Activated CD8-positive, alpha-beta T cell treated with anti-CD3 and anti-CD28 coated beads for 36 hours (primary cell): ENCODE data around the gene SAMD8. TPM values are rescaled to one million over a fixed set of nuclear protein-coding genes. Genes with fewer than 3 reads are reported as not detected.
"Not testable (repeated sequence)": the region's sequence is repeated elsewhere in the genome, so short reads cannot be mapped to it uniquely, and the experiment has no call there.

Source experiments
- ATAC-seq: fragments of 200-7000 bp; cut with Tn5 transposase; one replicate; pipeline ENCODE4 v1.10.0; 2021; ENCODE audit warnings: mild to moderate bottlenecking, moderate library complexity
- CTCF ChIA-PET: fragments of 350-600 bp; sonication (Branson Sonifier 250); formaldehyde crosslinking; loops from one replicate; lab custom pipeline; 2021; ENCODE audit warnings: antibody characterized with exemption; lab: Charles Lee
- POLR2A ChIA-PET: fragments of 350-600 bp; sonication (Branson Sonifier 250); formaldehyde crosslinking; loops from one replicate; lab custom pipeline; 2021; ENCODE audit warnings: antibody characterized with exemption; lab: Charles Lee
- DNase-seq: peaks from one replicate; pipeline ENCODE4 v3.0.0-alpha.2; 2020
- H3K27ac Mint-ChIP-seq: one replicate; pipeline ENCODE4 v1.8.0; 2021; ENCODE audit warnings: mild to moderate bottlenecking, mixed read lengths
- H3K27me3 Mint-ChIP-seq: one replicate; pipeline ENCODE4 v1.8.0; 2021; ENCODE audit warnings: mixed read lengths
- H3K36me3 Mint-ChIP-seq: one replicate; pipeline ENCODE4 v1.8.0; 2021; ENCODE audit warnings: low read depth, mixed read lengths
- H3K4me1 Mint-ChIP-seq: one replicate; pipeline ENCODE4 v1.8.0; 2021; ENCODE audit warnings: low read depth, mixed read lengths
- H3K4me3 Mint-ChIP-seq: one replicate; pipeline ENCODE4 v1.8.0; 2021; ENCODE audit warnings: mild to moderate bottlenecking, moderate library complexity, mixed read lengths
- H3K9me3 Mint-ChIP-seq: one replicate; pipeline ENCODE4 v1.8.0; 2021; ENCODE audit warnings: mixed read lengths
- intact Hi-C: fragments of 100-400 bp; cut with micrococcal nuclease; formaldehyde crosslinking; loops from one replicate; pipeline ENCODE4 v1.10.0; 2022
- total RNA-seq, 2 experiments: library from RNA; stranded (reverse); gene quantifications; one replicate each; pipeline ENCODE4 v1.2.3, GENCODE V29; 2021
- TF ChIP-seq, protein P1 (sequence below): fragments of 200-600 bp; IDR thresholded peaks from one replicate; pipeline ENCODE4 v1.8.0; 2022; ENCODE audit warnings: antibody characterized with exemption, mild to moderate bottlenecking

SAMD8 gene
- total RNA-seq, 2 experiments from 2014 or later, result 21.9 to 23.7 TPM

DNA sequence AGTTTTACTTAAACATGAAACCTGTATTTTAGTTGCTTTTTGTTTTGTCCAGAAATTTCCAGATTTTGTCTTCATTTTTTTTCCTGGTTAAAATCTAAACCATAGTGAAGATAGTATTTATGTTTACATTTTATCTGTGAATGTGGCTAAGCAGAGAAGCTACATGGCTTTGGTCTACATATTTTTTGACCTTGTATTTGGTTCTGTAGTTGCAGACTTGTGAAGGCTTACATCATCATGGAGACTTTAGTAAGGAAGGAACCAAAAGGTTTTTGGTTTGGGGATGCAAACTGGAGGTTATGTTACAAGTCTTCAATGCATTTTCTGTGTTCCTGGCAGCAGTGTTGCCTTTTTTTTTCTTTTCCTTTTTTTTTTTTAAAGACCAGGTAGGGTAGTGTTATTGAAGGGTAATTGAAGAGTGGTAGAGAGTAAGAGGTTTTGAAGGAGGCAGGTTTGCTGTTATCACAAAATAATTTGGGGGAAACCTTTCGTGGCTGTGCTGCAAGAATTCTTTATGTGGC lies 68.3 kb downstream of the SAMD8 start:
- Mint-ChIP-seq H3K36me3 (peaks cover 26% of the 10 kb centered on the region), H3K4me3 (no peak overlapping the region), H3K4me1 (peaks cover 37% of the 10 kb centered on the region), H3K27ac (peak overlapping the region; percentile 69), H3K27me3 (no peaks in the 10 kb centered on the region), H3K9me3 (no peaks in the 10 kb centered on the region)
- ChIA-PET POLR2A (no interaction called here), CTCF (interaction anchor here (1.0 to 3.4 kb wide), 4 partner anchors 8 to 54 kb away, joined by 3 to 19 read pairs (median 6); no protein-coding TSS in a partner anchor)
- DNase-seq (no peak), ATAC-seq (no peak)
- TF ChIP-seq, protein P1, sequence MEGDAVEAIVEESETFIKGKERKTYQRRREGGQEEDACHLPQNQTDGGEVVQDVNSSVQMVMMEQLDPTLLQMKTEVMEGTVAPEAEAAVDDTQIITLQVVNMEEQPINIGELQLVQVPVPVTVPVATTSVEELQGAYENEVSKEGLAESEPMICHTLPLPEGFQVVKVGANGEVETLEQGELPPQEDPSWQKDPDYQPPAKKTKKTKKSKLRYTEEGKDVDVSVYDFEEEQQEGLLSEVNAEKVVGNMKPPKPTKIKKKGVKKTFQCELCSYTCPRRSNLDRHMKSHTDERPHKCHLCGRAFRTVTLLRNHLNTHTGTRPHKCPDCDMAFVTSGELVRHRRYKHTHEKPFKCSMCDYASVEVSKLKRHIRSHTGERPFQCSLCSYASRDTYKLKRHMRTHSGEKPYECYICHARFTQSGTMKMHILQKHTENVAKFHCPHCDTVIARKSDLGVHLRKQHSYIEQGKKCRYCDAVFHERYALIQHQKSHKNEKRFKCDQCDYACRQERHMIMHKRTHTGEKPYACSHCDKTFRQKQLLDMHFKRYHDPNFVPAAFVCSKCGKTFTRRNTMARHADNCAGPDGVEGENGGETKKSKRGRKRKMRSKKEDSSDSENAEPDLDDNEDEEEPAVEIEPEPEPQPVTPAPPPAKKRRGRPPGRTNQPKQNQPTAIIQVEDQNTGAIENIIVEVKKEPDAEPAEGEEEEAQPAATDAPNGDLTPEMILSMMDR, result no peak
- intact Hi-C loops, result no loop called here

DNA sequence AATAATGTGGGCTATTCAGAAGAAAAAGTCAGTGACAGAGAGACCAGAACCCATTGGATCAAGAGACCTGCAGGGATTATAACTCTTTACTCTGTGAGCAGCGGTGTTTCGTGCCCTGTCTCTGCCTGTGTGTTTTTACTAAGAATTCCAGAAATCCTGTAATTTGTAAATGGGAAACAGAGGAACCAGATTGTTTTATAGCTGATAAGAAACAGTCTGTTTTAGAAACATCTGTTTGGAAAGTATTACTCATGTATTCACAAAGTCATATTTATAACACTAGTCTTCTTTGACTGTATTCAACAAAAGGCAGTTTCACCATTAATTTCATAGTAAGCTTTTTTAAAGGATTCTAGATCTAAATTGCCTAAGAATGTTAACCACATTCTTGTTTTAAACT lies 69.1 kb downstream of the SAMD8 start:
- peak overlapping the region; percentile 52 for H3K27ac Mint-ChIP-seq
- intact Hi-C loops, result no loop called here
- no peak overlapping the region for H3K4me3 Mint-ChIP-seq
- ChIA-PET CTCF (interaction anchor here (1.0 to 1.2 kb wide), 3 partner anchors 45 to 67 kb away, joined by 3 to 4 read pairs (median 3); no protein-coding TSS in a partner anchor), POLR2A (no interaction called here)
- H3K4me1 Mint-ChIP-seq, result peaks cover 32% of the 10 kb centered on the region
- H3K36me3 Mint-ChIP-seq, result peaks cover 22% of the 10 kb centered on the region
- TF ChIP-seq, protein P1, result no peak
- no peaks in the 10 kb centered on the region for H3K9me3 Mint-ChIP-seq
- H3K27me3 Mint-ChIP-seq, result no peaks in the 10 kb centered on the region
- no peak for DNase-seq
- ATAC-seq, result peak; percentile 9

DNA sequence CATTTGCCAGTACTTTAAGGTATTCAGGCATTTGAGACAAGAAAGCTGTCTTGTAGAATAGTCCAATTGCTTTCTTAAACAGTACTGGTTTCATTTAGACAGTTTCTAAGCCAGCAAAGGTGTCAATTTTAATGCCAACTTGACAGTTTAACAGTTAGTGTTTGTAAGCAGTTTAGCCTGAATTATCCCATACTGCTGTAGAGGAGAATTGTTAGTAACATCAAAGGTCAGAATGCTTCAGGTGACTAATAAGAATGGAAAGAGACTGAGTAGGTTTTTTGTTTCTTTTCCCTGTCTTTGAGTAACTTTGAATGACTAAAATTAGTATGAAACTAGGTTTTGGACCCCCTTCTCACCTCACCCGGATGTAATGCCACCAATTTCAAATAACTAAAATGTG lies 69.6 kb downstream of the SAMD8 start:
- DNase-seq (no peak), ATAC-seq (peak; percentile 79)
- no peaks in the 10 kb centered on the region for H3K9me3 Mint-ChIP-seq
- H3K4me1 Mint-ChIP-seq, result peaks cover 32% of the 10 kb centered on the region
- intact Hi-C loops, result no loop called here
- H3K36me3 Mint-ChIP-seq, result peaks cover 19% of the 10 kb centered on the region
- ChIA-PET CTCF (interaction anchor here (1.0 to 1.3 kb wide), 4 partner anchors 45 to 68 kb away, joined by 3 to 4 read pairs (median 4); partner anchors contain the start of gene COMTD1), POLR2A (no interaction called here)
- TF ChIP-seq, protein P1, result no peak
- H3K4me3 Mint-ChIP-seq, result no peak overlapping the region
- peak overlapping the region; percentile 45 for H3K27ac Mint-ChIP-seq
- no peaks in the 10 kb centered on the region for H3K27me3 Mint-ChIP-seq

DNA sequence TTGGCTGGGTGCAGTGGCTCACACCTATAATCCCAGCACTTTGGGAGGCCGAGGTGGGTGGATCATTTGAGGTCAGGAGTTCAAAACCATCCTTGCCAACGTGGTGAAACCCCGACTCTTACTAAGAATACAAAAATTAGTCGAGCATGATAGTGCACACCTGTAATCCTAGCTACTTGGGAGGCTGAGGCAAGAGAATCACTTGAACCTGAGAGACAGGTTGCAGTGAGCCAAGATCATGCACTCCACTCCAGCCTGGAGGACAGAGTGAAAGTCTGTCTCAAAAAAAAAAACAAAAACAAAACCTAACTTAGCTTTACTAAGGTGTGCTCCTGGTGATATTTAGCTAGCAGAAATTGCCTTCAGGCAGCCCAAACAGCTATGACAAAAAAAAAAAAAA lies 74.9 kb downstream of the SAMD8 start:
- Mint-ChIP-seq H3K4me1 (peaks cover 18% of the 10 kb centered on the region), H3K4me3 (no peak overlapping the region), H3K27me3 (no peaks in the 10 kb centered on the region), H3K27ac (peak overlapping the region; percentile 1), H3K9me3 (no peaks in the 10 kb centered on the region), H3K36me3 (peaks cover 3% of the 10 kb centered on the region)
- ChIA-PET POLR2A (no interaction called here), CTCF (interaction anchor here (2.8 to 5.2 kb wide), 4 partner anchors 13 to 48 kb away, joined by 29 to 118 read pairs (median 46); partner anchors contain the start of genes COMTD1 and VDAC2)
- TF ChIP-seq, protein P1, result no peak
- no peak for ATAC-seq
- DNase-seq, result no peak
- intact Hi-C loops, result no loop called here

DNA sequence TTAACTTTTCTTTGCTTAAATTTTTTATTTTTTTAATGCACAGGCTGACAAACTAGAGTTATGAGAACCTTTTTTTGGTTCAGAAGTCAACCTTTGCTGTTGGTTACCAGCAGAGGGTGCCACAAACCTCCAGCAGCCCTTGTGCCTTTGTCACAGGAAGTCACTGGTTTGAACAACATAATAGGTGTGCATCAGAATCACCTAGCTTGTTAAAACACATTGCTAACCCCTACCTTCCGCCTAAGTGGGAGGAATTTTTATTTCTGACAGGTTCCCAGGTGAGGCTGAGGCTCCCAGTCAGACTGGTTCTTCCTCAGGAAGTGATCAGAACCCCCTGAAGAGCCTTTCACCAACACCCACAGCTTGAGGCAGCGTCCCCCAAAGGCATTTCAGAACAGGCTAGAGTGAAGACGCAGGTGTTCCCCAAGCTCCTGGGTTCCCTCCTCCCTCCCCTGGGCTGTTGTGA lies 76.5 kb downstream of the SAMD8 start:
- TF ChIP-seq, protein P1, result peak; percentile 67
- Mint-ChIP-seq H3K27ac (peak overlapping the region; percentile 88), H3K4me3 (no peak overlapping the region), H3K36me3 (no peaks in the 10 kb centered on the region), H3K4me1 (peaks cover 12% of the 10 kb centered on the region), H3K9me3 (no peaks in the 10 kb centered on the region), H3K27me3 (no peaks in the 10 kb centered on the region)
- POLR2A ChIA-PET, result interaction anchor here (0.7 to 1.9 kb wide), 4 partner anchors 12 to 43 kb away, joined by 3 to 8 read pairs (median 4); partner anchors contain the start of gene VDAC2
- DNase-seq, result peak; percentile 80
- peak; percentile 92 for ATAC-seq
- CTCF ChIA-PET, result interaction anchor here (0.6 to 5.2 kb wide), 25 partner anchors 10 to 174 kb away, joined by 3 to 118 read pairs (median 4); partner anchors contain the start of genes COMTD1, SAMD8 and VDAC2
- intact Hi-C loops, result loop anchor here (1.0 kb wide), 1 partner anchor 42 kb away; no protein-coding TSS in a partner anchor

DNA sequence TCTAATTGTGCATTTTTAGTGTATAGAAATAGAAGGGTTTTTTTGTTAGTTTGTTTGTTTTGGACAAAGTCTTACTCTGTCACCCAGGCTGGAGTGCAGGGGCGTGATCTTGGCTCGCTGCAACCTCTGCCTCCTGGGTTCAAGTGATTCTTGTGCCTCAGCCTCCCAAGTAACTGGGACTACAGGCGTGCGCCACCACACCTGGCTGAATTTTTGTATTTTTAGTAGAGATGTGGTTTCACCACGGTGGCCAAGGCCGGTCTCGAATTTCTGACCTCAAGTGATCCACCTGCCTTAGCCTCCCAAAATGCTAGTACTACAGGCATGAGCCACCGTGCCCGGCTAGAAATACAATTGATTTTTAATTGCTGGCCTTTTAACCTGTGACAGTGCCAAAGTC lies 77.1 kb downstream of the SAMD8 start:
- CTCF ChIA-PET, result interaction anchor here (0.6 to 5.2 kb wide), 25 partner anchors 10 to 175 kb away, joined by 3 to 118 read pairs (median 4); partner anchors contain the start of genes COMTD1, SAMD8 and VDAC2
- H3K27ac Mint-ChIP-seq, result peak overlapping the region; percentile 88
- not testable (repeated sequence) for H3K36me3 Mint-ChIP-seq

More for the DNA sequence above, 77.1 kb downstream of the SAMD8 start:
- POLR2A ChIA-PET, result interaction anchor here (0.7 to 1.9 kb wide), 3 partner anchors 11 to 23 kb away, joined by 3 to 8 read pairs (median 3); partner anchors contain the start of gene VDAC2
- not testable (repeated sequence) for DNase-seq, ATAC-seq, H3K27me3 Mint-ChIP-seq, H3K4me3 Mint-ChIP-seq, H3K9me3 Mint-ChIP-seq
- peaks cover 12% of the 10 kb centered on the region for H3K4me1 Mint-ChIP-seq
- intact Hi-C loops, result loop anchor here (1.0 kb wide), 1 partner anchor 42 kb away; no protein-coding TSS in a partner anchor
